Right lobe of liver (tissue), 6 donors: Measurements from ENCODE around the gene TSPAN33. TPM values are rescaled to one million over a fixed set of nuclear protein-coding genes. Genes with fewer than 3 reads are reported as not detected.
A peak's percentile ranks its signal among the peaks of the same experiment; 100 is the strongest.

Experiments
- ATAC-seq, 4 donors: fragments of 200-7000 bp; cut with Tn5 transposase; one replicate each; pipeline ENCODE4 v1.9.1; 2020; ENCODE audit warnings: mild to moderate bottlenecking in 4 of 4, moderate library complexity in 4 of 4
- DNase-seq, 3 donors: peaks; one replicate each; pipeline ENCODE4 v3.0.0-alpha.2; 2020
- H3K27ac ChIP-seq, 3 donors: fragments of 200-600 bp; one replicate each; pipeline ENCODE4 v1.8.0; 2022
- H3K27me3 ChIP-seq, 2 donors: fragments of 200-600 bp; one replicate each; pipeline ENCODE4 v1.8.0; 2022
- H3K36me3 ChIP-seq, 4 donors: fragments of 200-600 bp; sonication (generic) in 1 of 4; one replicate each; pipeline versions ENCODE4 v1.5.1 to v1.8.0; 2017 to 2022; ENCODE audit warnings: control low read depth in 1 of 4
- H3K4me1 ChIP-seq, 4 donors: fragments of 200-600 bp; sonication (generic) in 1 of 4; one replicate each; pipeline versions ENCODE4 v1.5.1 to v1.8.0; 2017 to 2022; ENCODE audit warnings: control low read depth in 1 of 4
- H3K4me3 ChIP-seq, 3 donors: fragments of 200-600 bp; one replicate each; pipeline ENCODE4 v1.8.0; 2022
- H3K9me3 ChIP-seq, 4 donors: fragments of 200-600 bp; sonication (generic) in 1 of 4; one replicate each; pipeline versions ENCODE4 v1.5.1 to v1.8.0; 2017 to 2022; ENCODE audit warnings: control low read depth in 1 of 4
- POLR2A ChIP-seq: fragments of 450-650 bp; IDR thresholded peaks from one replicate; pipeline ENCODE4 v1.6.1; 2017; ENCODE audit warnings: antibody characterized with exemption, mild to moderate bottlenecking
- WGBS: methylation state at CpG from one replicate; pipeline ENCODE4 v1.1.6; 2018; ENCODE audit warnings: low coverage, low lambda C conversion rate; ENCODE audit not compliant: insufficient coverage; ENCODE audit errors: missing lambda C conversion rate; 5-methylcytosine and 5-hydroxymethylcytosine counted together
- intact Hi-C, 2 donors: fragments of 100-400 bp; cut with DNase I; formaldehyde crosslinking; loops; one replicate each; pipeline versions ENCODE4 v1.11.2 to v1.14.1; 2022
- total RNA-seq, 6 experiments: library from RNA; depleted of rRNA in 2 of 6; stranded (reverse); fragments of >200 nt in 2 of 6; fragmentation: NEBNext Ultra II Directional in 3 of 6; extraction: Animal tissue kit (Norgen Biotek cat#: 25700) in 3 of 6; gene quantifications; one replicate each; pipeline versions ENCODE4 v1.1.0 to v1.2.4, GENCODE V29; 2016 to 2023
- TF ChIP-seq, protein P1 (sequence below), 4 donors: fragments of 200-600 bp in 3 of 4; fragments of 450-650 bp in 1 of 4; IDR thresholded peaks; one replicate each; pipeline versions ENCODE4 v1.5.1 to v1.8.0; 2016 to 2022; ENCODE audit warnings: antibody characterized with exemption in 4 of 4, mild to moderate bottlenecking in 2 of 4
- donor health status: DM: no; HTN: yes; CAD: no.
- donor health status: DM: no; HTN: no; CAD: no.
- donor health status: DM: no; HTN: no; CAD: no.
- donor health status: DM: no; HTN: yes; CAD: no.
- donor health status: DM: no; HTN: yes; CAD: no.

The TSPAN33 gene
- total RNA-seq, 6 experiments from 2014 or later, result 9.0 to 34.1 (median 23.2) TPM

DNA sequence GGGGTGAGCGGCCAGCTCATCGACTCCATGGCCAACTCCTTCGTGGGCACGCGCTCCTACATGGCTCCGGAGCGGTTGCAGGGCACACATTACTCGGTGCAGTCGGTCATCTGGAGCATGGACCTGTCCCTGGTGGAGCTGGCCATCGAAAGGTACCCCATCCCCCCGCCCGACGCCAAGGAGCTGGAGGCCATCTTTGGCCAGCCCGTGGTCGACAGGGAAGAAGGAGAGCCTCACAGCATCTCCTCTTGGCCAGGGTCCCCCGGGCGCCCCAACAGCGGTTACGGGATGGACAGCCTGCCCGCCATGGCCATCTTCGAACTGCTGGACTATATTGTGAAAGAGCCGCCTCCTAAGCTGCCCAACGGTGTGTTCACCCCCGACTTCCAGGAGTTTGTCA lies 17.4 kb upstream of the TSPAN33 start:
- intact Hi-C loops, result no loop called here
- 87% methylated on average over 7 of the region's 24 CpGs for WGBS
- no peaks in the 10 kb centered on the region for H3K4me1 ChIP-seq
- ATAC-seq (peak in 1 of 4 donors; percentile 31), DNase-seq (no peak)
- no peak overlapping the region for H3K27ac ChIP-seq
- TF ChIP-seq, protein P1, sequence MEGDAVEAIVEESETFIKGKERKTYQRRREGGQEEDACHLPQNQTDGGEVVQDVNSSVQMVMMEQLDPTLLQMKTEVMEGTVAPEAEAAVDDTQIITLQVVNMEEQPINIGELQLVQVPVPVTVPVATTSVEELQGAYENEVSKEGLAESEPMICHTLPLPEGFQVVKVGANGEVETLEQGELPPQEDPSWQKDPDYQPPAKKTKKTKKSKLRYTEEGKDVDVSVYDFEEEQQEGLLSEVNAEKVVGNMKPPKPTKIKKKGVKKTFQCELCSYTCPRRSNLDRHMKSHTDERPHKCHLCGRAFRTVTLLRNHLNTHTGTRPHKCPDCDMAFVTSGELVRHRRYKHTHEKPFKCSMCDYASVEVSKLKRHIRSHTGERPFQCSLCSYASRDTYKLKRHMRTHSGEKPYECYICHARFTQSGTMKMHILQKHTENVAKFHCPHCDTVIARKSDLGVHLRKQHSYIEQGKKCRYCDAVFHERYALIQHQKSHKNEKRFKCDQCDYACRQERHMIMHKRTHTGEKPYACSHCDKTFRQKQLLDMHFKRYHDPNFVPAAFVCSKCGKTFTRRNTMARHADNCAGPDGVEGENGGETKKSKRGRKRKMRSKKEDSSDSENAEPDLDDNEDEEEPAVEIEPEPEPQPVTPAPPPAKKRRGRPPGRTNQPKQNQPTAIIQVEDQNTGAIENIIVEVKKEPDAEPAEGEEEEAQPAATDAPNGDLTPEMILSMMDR (IDR thresholded peaks at IDR 0.05), result no peak
- no peak for TF ChIP-seq POLR2A
- H3K9me3 ChIP-seq, result no peaks in the 10 kb centered on the region
- H3K36me3 ChIP-seq, result no peaks in the 10 kb centered on the region
- no peak overlapping the region for H3K4me3 ChIP-seq
- H3K27me3 ChIP-seq, result no peaks in the 10 kb centered on the region

DNA sequence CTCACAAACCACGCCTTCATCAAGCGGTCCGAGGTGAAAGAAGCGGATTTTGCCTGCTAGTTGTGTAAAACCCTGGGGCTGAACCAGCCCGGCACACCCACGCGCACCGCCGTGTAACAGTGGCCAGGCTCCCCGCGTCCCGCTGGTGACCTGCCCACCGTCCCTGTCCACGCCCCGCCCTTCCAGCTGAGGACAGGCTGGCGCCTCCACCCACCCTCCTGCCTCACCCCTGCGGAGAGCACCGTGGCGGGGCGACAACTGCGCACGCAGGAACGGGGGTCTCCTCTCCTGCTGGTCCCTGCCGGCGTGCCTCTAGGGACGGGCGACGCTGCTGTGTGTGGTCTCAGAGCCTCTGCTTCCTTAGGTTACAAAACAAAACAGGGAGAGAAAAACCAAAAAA lies 16.9 kb upstream of the TSPAN33 start:
- no peak for DNase-seq
- peak in 1 of 4 donors; percentile 42 for ATAC-seq
- TF ChIP-seq, protein P1 (IDR thresholded peaks at IDR 0.05), result no peak
- TF ChIP-seq POLR2A, result no peak
- Histone ChIP-seq H3K4me1 (no peaks in the 10 kb centered on the region), H3K27ac (no peak overlapping the region), H3K36me3 (no peaks in the 10 kb centered on the region), H3K9me3 (no peaks in the 10 kb centered on the region), H3K27me3 (no peaks in the 10 kb centered on the region), H3K4me3 (no peak overlapping the region)
- WGBS, result 95% methylated on average over 8 of the region's 28 CpGs
- intact Hi-C loops, result no loop called here

DNA sequence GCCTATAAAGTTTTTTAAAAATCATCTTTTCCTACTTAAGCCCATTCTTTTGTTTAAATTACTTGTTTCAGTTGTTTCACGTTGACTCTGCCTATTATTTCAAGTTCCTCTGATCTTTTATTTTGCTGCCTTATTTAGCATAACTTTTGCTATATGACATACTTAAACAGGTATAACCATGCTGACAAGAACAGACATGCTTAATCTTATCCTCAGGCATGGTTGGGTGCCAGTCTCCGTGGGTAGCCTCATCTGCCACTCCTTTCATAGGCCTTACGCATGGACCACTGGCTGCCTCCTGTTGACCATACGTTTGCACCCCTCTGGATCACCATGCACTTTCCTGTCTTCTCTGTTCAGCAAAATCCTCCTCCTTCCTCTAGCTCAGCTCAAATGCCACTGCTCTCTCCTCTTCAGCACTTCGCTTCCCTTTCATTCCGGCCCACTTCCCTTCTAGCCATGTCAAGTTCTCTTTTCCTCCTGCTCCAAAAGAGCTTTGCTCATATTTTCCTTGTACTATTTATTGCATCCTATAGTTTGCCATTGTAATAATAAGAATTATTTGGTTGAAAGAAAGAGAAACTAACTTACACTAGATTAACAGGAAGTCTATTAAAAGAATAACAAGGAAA lies 10.0 kb upstream of the TSPAN33 start:
- Histone ChIP-seq H3K27me3 (no peaks in the 10 kb centered on the region), H3K4me3 (no peak overlapping the region), H3K36me3 (no peaks in the 10 kb centered on the region), H3K4me1 (no peaks in the 10 kb centered on the region), H3K9me3 (no peaks in the 10 kb centered on the region), H3K27ac (no peak overlapping the region)
- DNase-seq (no peak), ATAC-seq (peak; percentile 37 to 67 (median 56))
- WGBS, result 77% methylated on average over 6 of the region's 6 CpGs
- intact Hi-C loops, result no loop called here
- TF ChIP-seq, protein P1 (IDR thresholded peaks at IDR 0.05), result no peak
- TF ChIP-seq POLR2A, result no peak

DNA sequence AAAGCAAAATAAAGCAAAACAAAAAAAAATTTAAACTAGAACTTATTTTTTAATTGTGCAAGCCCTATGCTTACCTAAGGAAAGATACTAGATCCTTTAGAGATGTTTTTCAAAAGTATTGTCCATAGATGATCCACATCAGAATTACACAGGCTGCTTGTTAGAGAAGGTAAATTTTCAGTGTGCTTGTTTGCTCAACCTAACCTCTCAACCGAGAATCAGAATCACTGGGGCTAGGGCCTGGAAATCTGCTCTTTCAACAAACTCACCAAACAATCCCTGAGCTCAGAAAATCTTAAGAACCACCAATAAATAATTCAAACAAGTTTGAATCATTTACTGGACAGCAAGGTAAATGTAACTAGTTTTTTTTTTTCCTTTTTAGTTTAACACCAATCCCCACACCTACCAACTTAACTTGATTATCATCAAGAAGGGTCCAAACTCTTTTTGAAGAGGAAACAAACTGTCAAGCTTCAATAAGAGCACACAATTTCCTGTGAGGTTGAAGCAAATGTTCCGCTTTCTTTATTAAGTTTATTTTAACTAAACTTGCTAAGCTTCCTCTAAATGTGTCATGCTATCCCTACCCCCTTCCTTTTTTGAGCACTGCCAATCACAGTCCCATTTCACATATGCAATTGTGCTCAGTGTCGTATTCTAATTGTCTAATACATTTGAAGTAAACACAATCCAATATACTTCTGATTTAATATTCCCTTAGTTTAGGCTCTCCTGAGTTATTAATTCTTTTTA lies 7.4 kb upstream of the TSPAN33 start:
- Histone ChIP-seq H3K4me3 (no peak overlapping the region), H3K4me1 (no peaks in the 10 kb centered on the region), H3K27me3 (no peaks in the 10 kb centered on the region), H3K9me3 (no peaks in the 10 kb centered on the region), H3K36me3 (no peaks in the 10 kb centered on the region), H3K27ac (no peak overlapping the region)
- intact Hi-C loops, result no loop called here
- peak in 2 of 4 donors; percentile 44 to 63 for ATAC-seq
- no peak for DNase-seq
- WGBS, result 33% methylated on average over 3 of the region's 3 CpGs
- TF ChIP-seq POLR2A, result no peak
- TF ChIP-seq, protein P1 (IDR thresholded peaks at IDR 0.05), result no peak
